ENCODE data around the gene VCL. TPM values are rescaled to one million over a fixed set of nuclear protein-coding genes. Genes with fewer than 3 reads are reported as not detected.
"Not testable (repeated sequence)": the region's sequence is repeated elsewhere in the genome, so short reads cannot be mapped to it uniquely, and the experiment has no call there.

VCL gene
- polyA plus RNA-seq (ENCODE audit: insufficient read length in 10 of 10): 100 to 1,000 TPM; 113 to 182 (median 137) TPM
- long read RNA-seq, donor 1, full-length matches to known transcripts: 13 of 29 reads
- long read RNA-seq, donor 1, partial matches to known transcripts: 16 of 29 reads
- long read RNA-seq, donor 1, other reads (novel, unspliced or antisense): 0 of 29 reads
- long read RNA-seq, donor 2, full-length matches to known transcripts: 23 of 30 reads
- long read RNA-seq, donor 2, partial matches to known transcripts: 7 of 30 reads
- long read RNA-seq, donor 2, other reads (novel, unspliced or antisense): 0 of 30 reads
- long read RNA-seq, donor 3: 0 reads
- long read RNA-seq, donor 4, full-length matches to known transcripts: 5 of 14 reads
- long read RNA-seq, donor 4, partial matches to known transcripts: 9 of 14 reads
- long read RNA-seq, donor 4, other reads (novel, unspliced or antisense): 0 of 14 reads
- long read RNA-seq, donor 5, full-length matches to known transcripts: 8 of 139 reads
- long read RNA-seq, donor 5, partial matches to known transcripts: 131 of 139 reads
- long read RNA-seq, donor 5, other reads (novel, unspliced or antisense): 0 of 139 reads
- long read RNA-seq, donor 6, full-length matches to known transcripts: 14 of 24 reads
- long read RNA-seq, donor 6, partial matches to known transcripts: 10 of 24 reads
- long read RNA-seq, donor 6, other reads (novel, unspliced or antisense): 0 of 24 reads
- long read RNA-seq, donor 7, full-length matches to known transcripts: 13 of 99 reads
- long read RNA-seq, donor 7, partial matches to known transcripts: 86 of 99 reads
- long read RNA-seq, donor 7, other reads (novel, unspliced or antisense): 0 of 99 reads
- long read RNA-seq, donor 8, full-length matches to known transcripts: 5 of 41 reads
- long read RNA-seq, donor 8, partial matches to known transcripts: 36 of 41 reads
- long read RNA-seq, donor 8, other reads (novel, unspliced or antisense): 0 of 41 reads
- long read RNA-seq, donor 9, full-length matches to known transcripts: 1 of 1 reads
- long read RNA-seq, donor 9, partial matches to known transcripts: 0 of 1 reads
- long read RNA-seq, donor 9, other reads (novel, unspliced or antisense): 0 of 1 reads

DNA sequence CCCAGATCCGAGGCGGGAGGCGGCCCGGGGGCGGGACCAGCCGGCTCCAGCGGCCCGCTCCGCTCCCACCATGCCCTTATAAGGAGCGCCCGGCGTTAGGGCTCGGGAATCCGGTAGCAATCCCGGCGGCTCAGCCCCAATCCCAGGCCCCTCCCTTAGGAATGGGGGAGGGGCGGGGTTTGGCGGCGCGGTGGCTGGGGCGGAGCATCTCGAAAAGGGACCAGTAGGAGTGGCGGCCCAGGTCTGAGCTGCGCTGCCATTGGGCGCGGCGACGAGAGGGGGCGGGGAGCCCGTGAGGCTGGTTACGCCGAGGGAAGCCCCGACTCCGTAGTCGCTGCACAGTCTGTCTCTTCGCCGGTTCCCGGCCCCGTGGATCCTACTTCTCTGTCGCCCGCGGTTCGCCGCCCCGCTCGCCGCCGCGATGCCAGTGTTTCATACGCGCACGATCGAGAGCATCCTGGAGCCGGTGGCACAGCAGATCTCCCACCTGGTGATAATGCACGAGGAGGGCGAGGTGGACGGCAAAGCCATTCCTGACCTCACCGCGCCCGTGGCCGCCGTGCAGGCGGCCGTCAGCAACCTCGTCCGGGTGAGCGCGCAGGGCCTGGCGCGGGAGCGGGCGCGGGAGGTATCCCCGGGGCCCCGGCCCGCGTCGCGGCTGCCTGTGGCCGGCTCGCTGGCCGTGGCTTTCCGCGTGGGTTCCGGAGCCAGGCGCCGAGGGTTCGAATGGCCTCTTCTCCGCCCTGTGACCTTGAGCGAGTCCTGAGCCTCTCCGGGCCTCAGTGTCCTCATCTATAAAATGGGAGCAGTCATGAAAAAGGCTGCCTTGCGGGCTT, at the start of gene VCL:
VCL (plus strand) TSS at position 330 of the 836 bp plus-strand sequence; CDS start at position 422, 92 bp downstream.
- peak; percentile 99 to 100 (median 99) for DNase-seq

DNA sequence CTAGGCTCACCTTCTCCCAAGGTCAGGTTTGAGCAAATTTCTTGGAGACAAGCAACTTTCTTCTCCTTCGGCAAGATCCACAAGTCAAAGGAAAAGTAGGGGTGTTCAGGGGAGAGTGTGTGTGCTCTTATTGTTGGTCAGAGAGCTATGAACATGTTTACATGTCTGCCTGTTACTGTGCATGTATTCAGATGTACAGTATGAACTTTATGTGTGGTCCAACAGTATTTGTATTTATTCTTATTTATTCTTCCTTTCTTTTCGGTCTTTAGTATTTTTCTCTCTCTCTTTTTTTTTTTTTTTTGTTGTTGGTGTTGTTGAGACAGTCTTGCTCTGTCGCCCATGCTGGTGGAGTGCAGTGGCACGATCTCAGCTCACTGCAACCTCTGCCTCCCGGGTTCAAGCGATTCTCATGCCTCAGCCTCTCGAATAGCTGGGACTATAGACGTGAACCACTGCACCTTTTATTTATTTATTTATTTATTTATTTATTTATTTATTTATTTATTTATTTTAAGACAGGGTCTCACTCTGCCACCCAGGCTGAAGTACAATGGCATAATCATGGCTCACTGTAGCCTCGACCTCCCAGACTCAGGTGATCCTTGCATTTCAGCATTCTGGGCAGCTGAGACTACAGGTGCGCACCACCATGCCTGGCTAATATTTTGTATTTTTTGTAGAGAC, 48.8 kb upstream of the VCL start:
- DNase-seq: no peak

DNA sequence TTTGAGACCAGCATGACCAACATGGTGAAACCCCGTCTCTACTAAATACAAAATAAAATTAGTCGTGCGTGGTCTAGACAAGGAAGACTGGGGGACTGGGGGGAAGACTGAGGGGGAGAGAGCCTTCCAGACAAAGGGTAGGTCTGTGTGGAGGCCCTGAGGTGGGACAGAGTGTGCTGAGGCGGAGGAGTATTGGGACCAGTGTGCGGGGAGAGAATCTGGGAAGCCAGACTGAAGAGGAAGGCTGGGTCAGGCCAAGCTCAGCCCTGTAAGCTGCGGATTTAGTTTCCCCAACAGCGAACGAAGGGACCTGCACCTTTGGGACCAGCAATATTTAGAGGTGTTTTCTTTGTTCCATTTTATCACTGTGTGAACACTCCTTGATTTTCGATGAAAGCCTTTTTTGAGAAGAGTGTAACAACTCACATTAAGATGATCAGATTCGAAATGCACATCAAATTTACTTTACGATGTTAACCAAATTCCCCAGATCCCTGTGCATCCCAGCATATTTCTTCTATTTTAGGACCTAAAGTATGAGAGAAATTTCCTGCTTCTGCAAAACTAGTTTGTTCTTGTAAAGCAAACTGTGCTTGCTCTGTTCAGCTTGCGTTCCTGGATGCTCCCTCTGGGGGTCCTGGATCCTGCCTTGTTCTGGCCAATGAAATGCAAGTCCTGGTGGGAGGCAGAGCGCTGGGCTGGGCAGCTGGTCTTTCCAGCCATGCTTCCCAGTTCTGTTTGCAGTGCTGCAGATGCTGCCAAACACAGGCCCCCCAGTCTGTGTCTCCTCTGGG, 47.6 kb upstream of the VCL start:
- DNase-seq: peak; percentile 38 to 91 (median 74)

DNA sequence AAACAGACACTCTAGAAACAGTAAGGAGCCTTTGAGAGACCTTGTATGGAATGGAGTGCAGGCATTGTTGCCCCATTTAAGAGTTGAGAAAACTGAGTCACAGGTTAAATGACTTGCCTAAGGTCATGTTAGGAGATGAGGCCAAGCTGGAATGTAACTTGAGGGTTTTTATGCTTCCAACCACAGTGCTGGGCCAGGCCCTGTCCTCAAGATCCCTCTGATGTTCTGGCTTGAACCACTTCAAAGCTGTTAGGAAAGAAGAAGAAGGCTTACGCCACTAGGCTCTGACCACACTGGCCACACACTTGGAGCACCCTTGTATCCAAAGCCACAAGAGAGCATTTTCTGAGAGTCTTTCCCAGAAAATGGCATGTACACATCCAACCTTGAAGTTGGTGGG, 44.3 kb upstream of the VCL start:
- no peak for DNase-seq

DNA sequence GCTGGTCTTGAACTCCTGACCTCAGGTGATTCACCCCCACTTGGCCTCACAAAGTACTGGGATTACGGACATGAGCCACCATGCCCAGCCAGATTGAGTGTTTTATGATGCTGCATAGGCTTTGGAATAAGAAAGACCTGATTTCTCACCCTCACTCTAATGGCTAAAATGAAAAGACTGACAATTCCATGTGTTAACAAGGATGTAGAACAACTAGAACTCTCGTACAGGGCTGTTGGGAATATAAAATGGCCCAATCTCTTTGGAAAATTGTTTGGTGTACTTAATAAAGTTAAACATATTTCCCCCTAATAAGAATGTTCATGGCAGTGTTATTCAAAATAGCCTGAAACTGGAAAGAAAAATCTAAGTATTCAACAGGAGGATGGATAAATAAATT, 43.2 kb upstream of the VCL start:
- no peak for DNase-seq

DNA sequence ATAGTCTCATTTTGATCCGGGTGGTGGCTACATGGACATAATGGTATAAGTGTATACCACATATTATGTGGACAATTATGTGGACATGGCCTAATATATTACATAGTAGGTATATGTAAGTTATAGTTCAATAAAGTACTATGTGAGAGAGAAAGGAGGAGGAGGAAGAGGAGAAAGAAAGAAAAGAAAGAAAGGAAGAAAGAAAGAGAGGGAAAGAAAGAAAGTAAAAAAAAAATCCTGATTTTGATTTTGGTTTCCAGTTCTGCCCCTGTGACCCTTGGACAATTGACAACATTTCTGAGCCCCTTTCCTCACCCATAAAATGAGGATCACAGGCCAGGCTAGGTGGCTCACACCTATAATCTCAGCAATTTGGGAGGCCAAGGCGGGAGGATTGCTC, 42.2 kb upstream of the VCL start:
- no peak for DNase-seq

DNA sequence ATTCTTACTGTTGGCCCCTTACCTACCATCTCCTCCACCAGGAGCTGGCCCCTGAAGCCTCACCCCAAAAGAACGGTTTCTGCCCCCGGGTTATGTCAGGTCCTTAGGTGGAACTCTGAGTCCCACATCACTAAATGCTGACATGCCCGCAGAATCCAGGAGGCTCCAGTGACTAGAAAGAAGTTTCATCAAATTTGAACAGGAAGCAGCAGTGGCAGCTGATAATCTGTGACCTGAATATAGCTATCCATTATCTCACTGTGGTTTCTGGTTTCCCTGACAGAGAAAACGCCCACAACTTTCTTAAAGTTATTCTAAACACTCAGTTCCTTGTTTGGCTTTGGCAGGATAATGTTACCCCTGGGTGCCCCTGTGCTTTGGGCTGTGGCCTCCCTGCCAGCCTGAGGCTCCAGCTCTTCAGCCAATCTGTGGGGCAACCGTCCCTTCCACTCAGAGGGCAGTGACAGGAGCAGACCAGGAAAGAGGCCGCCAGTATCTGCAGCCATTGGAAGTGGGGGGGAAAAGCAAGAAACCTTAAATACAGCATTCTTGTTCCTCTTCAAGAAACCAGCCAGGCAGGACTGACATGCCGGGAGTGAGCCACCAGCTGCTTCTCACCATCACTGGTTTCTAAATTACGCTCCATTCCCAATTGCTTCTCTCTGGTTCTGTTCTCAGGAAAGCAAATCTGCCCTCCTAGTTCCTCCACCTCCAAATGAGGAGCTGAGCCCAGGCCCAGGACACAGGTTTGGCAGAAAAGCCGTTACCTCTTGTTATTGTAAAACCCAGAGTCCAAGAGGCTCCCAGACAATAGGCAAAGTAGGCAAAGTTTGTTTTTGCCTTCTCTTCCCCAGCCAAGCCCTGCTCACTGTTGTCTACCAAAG, 41.2 kb upstream of the VCL start:
- peak in 1 of 3 donors; percentile 63 for DNase-seq

DNA sequence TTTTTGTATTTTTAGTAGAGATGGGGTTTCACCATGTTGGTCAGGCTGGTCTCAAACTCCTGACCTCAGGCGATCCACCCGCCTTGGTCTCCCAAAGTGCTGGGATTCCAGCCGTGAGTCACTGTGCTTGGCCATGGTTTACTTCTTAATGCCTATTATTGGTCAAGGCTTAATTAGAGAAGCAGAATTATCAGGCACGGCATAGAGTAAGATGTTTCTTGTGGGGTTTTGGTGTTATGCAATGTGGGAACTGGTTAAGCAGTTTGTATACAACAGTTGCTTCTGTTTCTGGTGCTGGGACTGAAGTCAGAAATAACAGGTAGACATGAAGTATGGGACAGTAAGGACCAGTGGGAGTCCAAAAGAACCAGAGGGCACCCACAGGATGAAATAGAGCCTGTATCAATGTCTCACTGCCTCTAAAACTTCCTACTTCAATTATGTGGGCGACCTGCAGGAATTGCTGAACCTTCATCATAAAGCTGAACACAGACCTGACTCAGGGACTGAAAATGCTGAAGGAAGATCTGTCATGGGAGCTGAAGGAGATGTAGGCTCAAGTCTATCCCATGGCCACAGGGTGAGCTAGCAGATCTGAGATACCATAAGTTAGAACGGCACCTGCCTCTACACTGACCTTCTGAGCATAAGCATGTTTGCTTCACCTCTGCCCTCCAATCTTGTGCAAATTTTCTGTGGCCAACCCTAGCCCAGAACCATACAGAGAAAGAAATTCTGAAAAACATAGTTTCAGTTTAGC, 38.3 kb upstream of the VCL start:
- no peak for DNase-seq

DNA sequence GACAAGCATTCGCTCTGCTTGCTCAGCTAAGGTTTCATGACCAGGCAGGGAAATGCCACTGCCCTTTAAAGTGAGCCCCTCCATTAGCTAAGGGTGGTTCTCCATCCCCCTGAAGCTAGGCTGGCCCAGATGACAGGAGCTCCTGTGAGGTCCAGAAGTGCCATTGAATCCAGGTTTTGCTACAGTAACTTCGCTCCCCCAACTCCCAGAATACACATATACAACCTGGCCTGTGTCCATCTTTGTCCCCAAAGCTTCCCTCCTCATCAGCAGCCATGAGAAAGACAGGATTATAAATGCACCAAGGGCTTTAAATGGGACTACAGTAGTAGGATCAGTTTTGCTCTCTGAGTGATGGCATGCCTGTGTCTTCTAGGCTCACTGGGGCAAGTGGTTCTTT, 35.5 kb upstream of the VCL start:
- DNase-seq: no peak

DNA sequence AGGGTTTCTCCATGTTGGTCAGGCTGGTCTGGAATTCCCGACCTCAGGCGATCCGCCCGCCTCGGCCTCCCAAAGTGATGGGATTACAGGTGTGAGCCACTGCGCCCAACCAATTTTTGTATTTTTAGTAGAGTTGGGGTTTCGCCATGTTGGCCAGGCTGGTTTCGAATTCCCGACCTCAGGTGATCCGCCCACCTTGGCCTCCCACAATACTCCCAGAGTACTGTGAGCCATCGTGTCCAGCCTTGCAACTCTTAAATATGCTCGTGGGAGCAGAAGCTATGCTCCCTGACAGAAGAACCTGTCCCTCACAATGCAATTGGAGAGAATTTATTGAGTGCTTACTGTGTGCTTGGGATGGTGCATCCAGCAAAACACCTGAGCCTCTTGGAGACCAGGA, 34.4 kb upstream of the VCL start:
- not testable (repeated sequence) for DNase-seq

DNA sequence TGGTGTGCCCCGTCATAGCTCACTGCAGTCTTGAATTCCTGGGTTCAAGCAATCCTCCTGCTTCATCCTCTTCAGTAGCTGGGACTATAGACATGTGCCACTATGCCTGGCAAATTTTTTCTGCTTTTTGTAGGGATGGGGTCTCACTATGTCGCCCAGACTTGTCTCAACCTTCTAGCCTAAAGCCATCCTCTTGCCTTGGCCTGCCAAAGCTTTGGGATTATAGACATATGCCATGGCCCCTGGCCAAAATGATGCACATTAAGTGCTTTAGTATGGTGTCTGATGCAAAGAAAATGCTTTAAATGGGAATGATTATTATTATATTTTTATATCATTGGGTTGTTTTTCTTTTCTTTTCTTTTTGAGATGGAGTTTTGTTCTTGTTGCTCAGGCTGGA, 33.2 kb upstream of the VCL start:
- DNase-seq: no peak

DNA sequence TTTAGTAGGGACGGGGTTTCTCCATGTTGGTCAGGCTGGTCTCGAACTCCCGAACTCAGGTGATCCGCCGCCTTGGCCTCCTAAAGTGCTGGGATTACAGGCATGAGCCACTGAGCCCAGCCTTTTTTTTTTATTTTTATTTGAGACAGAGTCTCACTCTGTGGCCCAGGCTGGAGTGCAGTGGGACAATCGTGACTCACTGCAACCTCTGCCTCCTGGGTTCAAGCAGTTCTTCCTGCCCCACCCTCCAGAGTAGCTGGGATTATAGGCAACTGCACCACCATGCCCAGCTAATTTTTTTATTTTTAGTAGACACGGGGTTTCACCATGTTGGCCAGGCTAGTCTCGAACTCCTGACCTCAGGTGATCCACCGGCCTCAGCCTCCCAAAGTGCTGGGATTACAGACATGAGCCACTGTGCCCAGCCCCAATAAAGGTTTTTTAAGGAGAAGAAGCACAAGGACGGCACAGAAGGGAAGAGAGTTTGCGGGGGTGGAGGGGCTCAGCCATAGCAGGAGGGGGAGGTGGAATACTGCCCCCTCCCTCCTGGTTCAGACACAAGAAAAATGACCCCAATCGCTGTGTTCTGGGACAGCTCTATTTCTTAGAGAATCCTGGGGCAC, 32.5 kb upstream of the VCL start:
- not testable (repeated sequence) for DNase-seq

DNA sequence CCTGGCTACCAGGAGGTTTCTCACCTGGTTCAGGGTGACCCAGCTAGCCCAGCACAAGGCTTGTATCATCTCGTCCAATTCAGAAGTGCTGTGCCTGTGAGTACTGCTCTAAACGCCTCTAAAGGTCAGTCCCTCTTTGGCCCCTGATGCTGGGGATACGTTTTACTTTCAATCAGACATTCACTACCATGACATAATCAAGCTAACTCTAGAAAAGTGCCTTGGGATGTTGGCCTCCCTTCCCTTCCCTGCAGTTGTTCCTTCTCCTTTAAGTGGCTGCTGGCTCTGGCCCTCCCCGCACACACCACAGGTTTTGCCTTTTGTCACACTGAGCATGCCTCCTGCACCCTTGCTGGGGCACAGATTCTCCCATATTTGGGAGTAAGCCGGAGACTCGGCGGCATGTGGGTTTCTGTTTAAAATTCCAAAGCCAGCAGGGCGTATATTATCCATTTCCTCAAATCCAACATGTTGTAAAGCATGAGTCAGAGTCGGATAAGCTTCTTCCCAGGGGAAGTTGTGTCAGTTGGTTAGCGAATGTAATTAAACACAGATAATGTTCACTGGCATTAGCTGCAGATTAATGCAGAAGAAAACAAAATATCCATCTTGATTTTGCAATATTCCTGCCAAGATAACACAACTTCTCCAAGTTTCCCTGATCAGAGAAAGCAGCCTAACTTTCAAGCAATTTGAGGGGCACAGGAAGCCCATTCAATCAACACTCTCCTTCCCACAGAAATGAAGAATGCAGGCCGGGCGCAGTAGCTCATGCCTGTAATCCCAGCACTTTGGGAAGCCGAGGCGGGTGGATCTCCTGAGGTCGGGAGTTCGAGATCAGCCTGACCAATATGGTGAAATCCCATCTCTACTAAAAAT, 31.8 kb upstream of the VCL start:
- peak; percentile 81 to 99 (median 93) for DNase-seq

DNA sequence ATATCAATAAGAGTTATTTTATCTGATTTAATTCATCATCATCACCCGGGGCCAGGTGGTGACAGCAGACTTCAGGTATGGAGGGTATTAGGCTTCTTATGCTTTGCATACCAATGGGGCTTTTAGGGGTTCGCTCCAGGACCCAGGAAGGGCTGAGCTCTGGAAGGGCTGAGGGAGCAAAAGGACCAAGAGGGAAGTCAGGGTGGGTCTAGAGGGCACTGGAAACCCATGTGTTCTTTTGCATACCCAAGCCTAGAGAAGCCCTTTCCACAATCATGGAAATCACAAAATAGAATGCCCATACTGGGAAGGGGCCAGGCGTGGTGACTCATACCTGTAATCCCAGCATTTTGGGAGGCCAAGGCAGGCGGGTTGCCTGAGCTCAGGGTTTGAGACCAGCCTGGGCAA, 30.9 kb upstream of the VCL start:
- DNase-seq: no peak

DNA sequence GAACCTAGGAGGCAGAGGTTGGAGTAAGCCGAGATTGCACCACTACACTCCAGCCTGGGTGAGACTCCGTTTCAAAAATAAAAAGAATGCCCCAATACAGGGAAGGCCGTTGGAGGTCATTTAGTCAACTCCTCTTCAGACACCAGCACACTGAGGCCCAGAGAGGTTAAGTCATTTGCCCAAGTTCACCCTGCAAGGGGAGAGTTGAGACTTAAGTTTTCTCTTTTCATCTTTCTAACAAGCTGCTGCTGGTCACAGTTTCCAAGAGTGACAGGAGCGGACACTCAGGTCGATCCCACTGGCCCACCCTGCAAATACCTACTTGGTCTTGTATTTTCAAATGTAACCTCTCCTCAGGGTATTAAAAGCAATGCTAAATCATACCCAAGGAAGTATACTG, 30.4 kb upstream of the VCL start:
- DNase-seq: no peak

DNA sequence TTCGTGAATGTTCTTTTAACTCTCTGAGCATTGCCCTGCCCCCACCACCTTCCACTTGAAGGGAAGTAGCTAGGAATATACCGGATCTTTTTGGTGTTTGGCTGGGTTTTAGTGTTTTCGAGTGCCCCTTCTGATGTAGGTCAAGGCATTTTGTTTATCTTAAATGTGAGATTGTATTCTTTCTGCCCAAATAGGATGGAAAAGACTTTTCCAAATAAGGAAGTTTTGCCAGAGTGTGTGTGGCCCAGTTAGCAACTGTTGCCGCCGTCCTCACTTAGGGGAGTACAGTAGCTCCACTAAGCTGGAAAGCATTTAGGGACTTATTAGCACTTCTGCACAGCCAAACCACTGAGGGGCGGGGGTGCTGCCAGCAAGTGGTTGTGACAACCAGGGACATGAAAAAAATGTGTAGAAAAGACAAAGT, 29.8 kb upstream of the VCL start:
- peak in 1 of 3 donors; percentile 46 for DNase-seq

Data from muscle of back (tissue), 13 donors.